ENCODE data around the gene RC3H2. TPM values are rescaled to one million over a fixed set of nuclear protein-coding genes. Genes with fewer than 3 reads are reported as not detected.

RC3H2 gene
- total RNA-seq, 1 donor from 2014 or later = 54.1 TPM

GRCh38 chr9:122940454-122940748 lies 35.2 kb upstream of the RC3H2 start:
- TF ChIP-seq CTCF (conservative IDR thresholded peaks at IDR 0.05) = no peak
- Mint-ChIP-seq H3K36me3 (ENCODE audit: low read depth) (peaks cover 5% of the 10 kb centered on the region), H3K27me3 (ENCODE audit: low read depth) (no peaks in the 10 kb centered on the region), H3K4me3 (peak overlapping the region; percentile 95), H3K9me3 (no peaks in the 10 kb centered on the region), H3K27ac (ENCODE audit: unreplicated experiment) (no peak overlapping the region), H3K4me1 (peaks cover 26% of the 10 kb centered on the region)
- no peak for DNase-seq (ENCODE audit: low read depth, low spot score)

- H3K9me3 Mint-ChIP-seq = no peaks in the 10 kb centered on the region
- peak overlapping the region; percentile 8 for H3K4me3 Mint-ChIP-seq
- no peak for TF ChIP-seq CTCF (conservative IDR thresholded peaks at IDR 0.05)
- H3K27ac Mint-ChIP-seq (ENCODE audit: unreplicated experiment) = no peak overlapping the region
- DNase-seq (ENCODE audit: low read depth, low spot score) = no peak
- no peaks in the 10 kb centered on the region for H3K27me3 Mint-ChIP-seq (ENCODE audit: low read depth)
- H3K4me1 Mint-ChIP-seq = peaks cover 23% of the 10 kb centered on the region
- H3K36me3 Mint-ChIP-seq (ENCODE audit: low read depth) = peaks cover 6% of the 10 kb centered on the region
Observed at GRCh38 chr9:122939601-122940000, 34.4 kb upstream of the RC3H2 start.

GRCh38 chr9:122936883-122937282 lies 31.7 kb upstream of the RC3H2 start:
- Mint-ChIP-seq H3K4me3 (peak overlapping the region; percentile 49), H3K9me3 (no peaks in the 10 kb centered on the region), H3K27me3 (ENCODE audit: low read depth) (no peaks in the 10 kb centered on the region), H3K4me1 (peaks cover 30% of the 10 kb centered on the region), H3K36me3 (ENCODE audit: low read depth) (peaks cover 6% of the 10 kb centered on the region), H3K27ac (ENCODE audit: unreplicated experiment) (no peak overlapping the region)
- DNase-seq (ENCODE audit: low read depth, low spot score) = no peak
- no peak for TF ChIP-seq CTCF (conservative IDR thresholded peaks at IDR 0.05)

GRCh38 chr9:122936464-122936863 lies 31.3 kb upstream of the RC3H2 start:
- H3K27ac Mint-ChIP-seq (ENCODE audit: unreplicated experiment) = no peak overlapping the region
- DNase-seq (ENCODE audit: low read depth, low spot score) = no peak
- H3K4me3 Mint-ChIP-seq = peak overlapping the region; percentile 49
- peaks cover 6% of the 10 kb centered on the region for H3K36me3 Mint-ChIP-seq (ENCODE audit: low read depth)
- no peaks in the 10 kb centered on the region for H3K27me3 Mint-ChIP-seq (ENCODE audit: low read depth)
- no peak for TF ChIP-seq CTCF (conservative IDR thresholded peaks at IDR 0.05)
- H3K9me3 Mint-ChIP-seq = no peaks in the 10 kb centered on the region
- peaks cover 30% of the 10 kb centered on the region for H3K4me1 Mint-ChIP-seq

GRCh38 chr9:122931226-122932121 lies 26.3 kb upstream of the RC3H2 start, which contains the start of gene ZBTB26:
Gene ZBTB26 (minus strand): TSS chr9:122931512. CDS start chr9:122919934, 11,578 bp downstream.
- no peak for TF ChIP-seq CTCF (conservative IDR thresholded peaks at IDR 0.05)
- no peaks in the 10 kb centered on the region for H3K27me3 Mint-ChIP-seq (ENCODE audit: low read depth)
- no peaks in the 10 kb centered on the region for H3K9me3 Mint-ChIP-seq
- peaks cover 3% of the 10 kb centered on the region for H3K36me3 Mint-ChIP-seq (ENCODE audit: low read depth)
- H3K4me3 Mint-ChIP-seq = no peak within 1 kb of the TSS
- peak within 1 kb of the TSS; percentile 97 for H3K27ac Mint-ChIP-seq (ENCODE audit: unreplicated experiment)
- peak; percentile 84 for DNase-seq (ENCODE audit: low read depth, low spot score)
- H3K4me1 Mint-ChIP-seq = peaks cover 21% of the 10 kb centered on the region
